HEK293T (cell line): ENCODE results near the gene MANEA.

Experiments
- CTCF ChIA-PET: fragments of 350-600 bp; formaldehyde crosslinking; extraction: SDS; loops from one replicate; lab custom pipeline; 2021; ENCODE audit warnings: antibody characterized with exemption, inconsistent platforms; lab: Yijun Ruan, JAX
- POLR2A ChIA-PET: fragments of 350-600 bp; formaldehyde crosslinking; extraction: SDS; loops from one replicate; lab custom pipeline; 2020; ENCODE audit warnings: antibody characterized with exemption, inconsistent platforms; lab: Yijun Ruan, JAX
- DNase-seq: peaks from one replicate; pipeline ENCODE4 v3.0.0; 2012; ENCODE audit warnings: mixed read lengths; ENCODE audit errors: extremely low spot score
- ARNT ChIP-seq: fragments of 450-650 bp; IDR thresholded peaks from 2 replicates; pipeline ENCODE4 v1.6.1; 2017; ENCODE audit warnings: mild to moderate bottlenecking
- ELF4 ChIP-seq: fragments of 450-650 bp; IDR thresholded peaks from 2 replicates; pipeline ENCODE4 v1.6.1; 2017; ENCODE audit warnings: antibody characterized with exemption
- FOXA1 ChIP-seq: fragments of 450-650 bp; IDR thresholded peaks from 2 replicates; pipeline ENCODE4 v1.6.1; 2016; ENCODE audit warnings: mild to moderate bottlenecking
- FOXM1 ChIP-seq: fragments of 450-650 bp; IDR thresholded peaks from 2 replicates; pipeline ENCODE4 v1.6.1; 2017; ENCODE audit warnings: mild to moderate bottlenecking, borderline replicate concordance
- HDGF ChIP-seq: fragments of 450-650 bp; IDR thresholded peaks from 2 replicates; pipeline ENCODE4 v1.6.1; 2017; ENCODE audit warnings: antibody characterized with exemption, borderline replicate concordance
- LEF1 ChIP-seq: fragments of 450-650 bp; IDR thresholded peaks from 2 replicates; pipeline ENCODE4 v1.6.1; 2017; ENCODE audit warnings: mild to moderate bottlenecking, borderline replicate concordance
- NFRKB ChIP-seq: fragments of 450-650 bp; IDR thresholded peaks from 2 replicates; pipeline ENCODE4 v1.6.1; 2016; ENCODE audit warnings: mild to moderate bottlenecking, moderate library complexity
- PKNOX1 ChIP-seq: fragments of 450-650 bp; IDR thresholded peaks from 2 replicates; pipeline ENCODE4 v1.6.1; 2016
- TARDBP ChIP-seq: fragments of 450-650 bp; IDR thresholded peaks from 2 replicates; pipeline ENCODE4 v1.6.1; 2016
- ZNF384 ChIP-seq: fragments of 450-650 bp; IDR thresholded peaks from 2 replicates; pipeline ENCODE4 v1.6.1; 2016

MANEA gene

GRCh38 chr6:95658886-95659285, 81.6 kb downstream of the MANEA start:
- CTCF ChIA-PET: no interaction called here
- DNase-seq: no peak
- POLR2A ChIA-PET: no interaction called here
- TF ChIP-seq TARDBP (no peak), FOXM1 (no peak), LEF1 (no peak), FOXA1 (no peak), PKNOX1 (no peak), NFRKB (no peak), HDGF (no peak), ZNF384 (no peak), ARNT (no peak), ELF4 (no peak)
